B cell (primary cell): Measurements from ENCODE around the gene VSIG10L2. TPM values are rescaled to one million over a fixed set of nuclear protein-coding genes. Genes with fewer than 3 reads are reported as not detected.

ENCODE experiments used
- ATAC-seq: fragments of 200-7000 bp; cut with Tn5 transposase; one replicate; pipeline ENCODE4 v1.10.0; 2021; ENCODE audit warnings: low read depth, mild to moderate bottlenecking, moderate number of reproducible peaks, moderate library complexity
- CTCF ChIA-PET: fragments of 350-600 bp; sonication (Branson Sonifier 250); formaldehyde crosslinking; loops from one replicate; lab custom pipeline; 2021; ENCODE audit warnings: antibody characterized with exemption, inconsistent platforms; lab: Charles Lee
- POLR2A ChIA-PET: fragments of 350-600 bp; sonication (Branson Sonifier 250); formaldehyde crosslinking; loops from one replicate; lab custom pipeline; 2021; ENCODE audit warnings: antibody characterized with exemption; lab: Charles Lee
- DNase-seq: peaks from one replicate; pipeline ENCODE4 v3.0.0; 2013
- H2AFZ ChIP-seq: 2 replicates; pipeline ENCODE4 v1.6.1; 2012; ENCODE audit warnings: mild to moderate bottlenecking, low read depth, low read length; ENCODE audit not compliant: insufficient read depth, poor library complexity, severe bottlenecking
- H3K27ac ChIP-seq, 2 donors: 1 replicate in 1 of 2; 2 replicates in 1 of 2; pipeline ENCODE4 v1.5.1; 2012 to 2013; ENCODE audit warnings: low read length in 2 of 2, mild to moderate bottlenecking in 2 of 2, moderate library complexity in 1 of 2
- H3K27me3 ChIP-seq, 4 experiments: fragments of 200-600 bp in 1 of 4; sonication (generic) in 1 of 4; replicated peaks in 1 of 4; 1 replicate in 2 of 4; 2 replicates in 2 of 4; pipeline versions ENCODE4 v1.6.1 to v1.7.0; 2013 to 2016; ENCODE audit warnings: low read length in 3 of 4, mild to moderate bottlenecking in 2 of 4, mixed read lengths in 1 of 4, moderate library complexity in 1 of 4; ENCODE audit not compliant: insufficient read depth in 4 of 4, control insufficient read depth in 3 of 4; ENCODE audit errors: control extremely low read depth in 1 of 4
- H3K36me3 ChIP-seq, 2 experiments: replicated peaks in 1 of 2; 1 replicate in 1 of 2; 2 replicates in 1 of 2; pipeline versions ENCODE4 v1.6.1 to v1.7.1; 2013; ENCODE audit warnings: low read length in 1 of 2; ENCODE audit not compliant: insufficient read depth in 2 of 2, control insufficient read depth in 1 of 2; ENCODE audit errors: control extremely low read depth in 1 of 2, extremely low read depth in 1 of 2
- H3K4me1 ChIP-seq, 2 donors: fragments of 200-600 bp in 1 of 2; sonication (generic) in 1 of 2; 1 replicate in 1 of 2; 2 replicates in 1 of 2; pipeline versions ENCODE4 v1.5.1 to v1.6.1; 2013 to 2017; ENCODE audit warnings: low read length in 2 of 2; ENCODE audit not compliant: control insufficient read depth in 2 of 2, insufficient read depth in 2 of 2
- H3K4me2 ChIP-seq: replicated peaks from 2 replicates; pipeline ENCODE3; 2012; ENCODE audit warnings: mild to moderate bottlenecking, low read depth, low read length; ENCODE audit not compliant: poor library complexity, severe bottlenecking
- H3K4me3 ChIP-seq, 5 experiments: fragments of 200-600 bp in 1 of 5; sonication (generic) in 1 of 5; 1 replicate in 3 of 5; 2 replicates in 2 of 5; pipeline versions ENCODE4 v1.5.1 to v1.7.0; 2011 to 2016; ENCODE audit warnings: low read length in 4 of 5, mild to moderate bottlenecking in 4 of 5, low read depth in 2 of 5, control low read depth in 1 of 5, moderate library complexity in 1 of 5; ENCODE audit not compliant: insufficient read depth in 1 of 5; ENCODE audit errors: control extremely low read depth in 1 of 5, extremely low read depth in 1 of 5
- H3K79me2 ChIP-seq: fragments of 200-600 bp; sonication (generic); one replicate; pipeline ENCODE4 v1.6.0; 2016; ENCODE audit warnings: low read length; ENCODE audit not compliant: control insufficient read depth, insufficient read depth
- H3K9ac ChIP-seq: fragments of 200-600 bp; sonication (generic); 2 replicates; pipeline ENCODE4 v1.6.1; 2017; ENCODE audit warnings: mild to moderate bottlenecking, low read length, moderate library complexity
- H3K9me3 ChIP-seq, 3 donors: one replicate each; pipeline versions ENCODE4 v1.6.1 to v1.7.1; 2013; ENCODE audit warnings: low read length in 2 of 3; ENCODE audit not compliant: control insufficient read depth in 2 of 3, insufficient read depth in 1 of 3; ENCODE audit errors: control extremely low read depth in 1 of 3
- H4K20me1 ChIP-seq: 2 replicates; pipeline ENCODE4 v1.6.0; 2012; ENCODE audit warnings: mild to moderate bottlenecking, low read length; ENCODE audit not compliant: insufficient read depth, control insufficient read depth, poor library complexity, severe bottlenecking
- H3K27ac Mint-ChIP-seq: one replicate; pipeline ENCODE4 v1.8.0; 2021; ENCODE audit warnings: mixed read lengths
- H3K27me3 Mint-ChIP-seq: one replicate; pipeline ENCODE4 v1.8.0; 2021; ENCODE audit warnings: mixed read lengths
- H3K4me1 Mint-ChIP-seq: one replicate; pipeline ENCODE4 v1.8.0; 2021; ENCODE audit warnings: mixed read lengths
- H3K4me3 Mint-ChIP-seq: one replicate; pipeline ENCODE4 v1.8.0; 2021; ENCODE audit warnings: mixed read lengths
- H3K9me3 Mint-ChIP-seq: one replicate; pipeline ENCODE4 v1.8.0; 2022; ENCODE audit warnings: mixed read lengths; ENCODE audit not compliant: insufficient read depth
- CTCF ChIP-seq: fragments of 200-600 bp; IDR thresholded peaks from one replicate; pipeline ENCODE4 v1.8.0; 2022; ENCODE audit warnings: antibody characterized with exemption, mild to moderate bottlenecking
- EZH2 ChIP-seq: IDR thresholded peaks from 2 replicates; pipeline ENCODE4 v1.6.1; 2012; ENCODE audit warnings: borderline replicate concordance, low read depth, mild to moderate bottlenecking, moderate library complexity, low read length; ENCODE audit not compliant: insufficient read depth, poor library complexity, severe bottlenecking
- WGBS: methylation state at CpG from one replicate; pipeline ENCODE4 v1.1.5; 2013; ENCODE audit warnings: missing lambda C conversion rate; ENCODE audit not compliant: insufficient coverage; 5-methylcytosine and 5-hydroxymethylcytosine counted together
- intact Hi-C: fragments of 100-400 bp; cut with micrococcal nuclease; formaldehyde crosslinking; loops from one replicate; pipeline ENCODE4 v1.10.0; 2022
- polyA plus RNA-seq: library from polyadenylated mRNA; depleted of rRNA; stranded (reverse); fragments of >200 nt; gene quantifications from 2 replicates; pipeline ENCODE4 v1.2.3, GENCODE V29; 2012
- total RNA-seq, 2 donors: library from RNA; stranded (reverse); fragments of 120-200 nt in 1 of 2; gene quantifications; 1 replicate in 1 of 2; 2 replicates in 1 of 2; pipeline versions ENCODE4 v1.2.3 to v1.2.4, GENCODE V29; 2013 to 2022

Gene VSIG10L2
- total and polyA plus RNA-seq, 2 donors (not counting 1 experiment from before 2014, with no cell fraction given), result not detected

DNA sequence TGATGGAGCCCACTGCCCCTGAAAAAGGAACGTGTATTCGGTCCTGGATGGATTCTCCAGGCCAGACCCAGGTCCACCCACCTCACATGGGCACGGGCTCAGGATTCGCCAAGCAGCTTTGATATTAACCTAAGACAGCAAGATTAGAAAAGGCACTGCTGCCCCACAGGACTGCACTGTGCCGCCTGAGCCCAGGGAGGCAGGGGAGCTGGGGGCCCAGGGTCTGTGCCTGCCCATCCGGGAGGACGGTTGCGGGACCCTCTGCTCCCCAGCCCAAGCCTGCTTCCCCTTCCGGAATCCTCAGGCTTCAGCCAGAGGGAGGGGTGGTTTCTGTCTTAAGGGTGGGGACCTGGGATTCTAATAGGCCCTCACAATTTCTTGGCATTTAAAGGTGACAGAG is 13.5 kb upstream of the VSIG10L2 start:
- Mint-ChIP-seq H3K27me3 (peaks cover 19% of the 10 kb centered on the region), H3K4me1 (no peaks in the 10 kb centered on the region), H3K9me3 (no peaks in the 10 kb centered on the region), H3K27ac (no peak overlapping the region), H3K4me3 (no peak overlapping the region)
- Histone ChIP-seq H2AFZ (no peak overlapping the region), H3K4me1 (no peaks in the 10 kb centered on the region), H3K79me2 (no peaks in the 10 kb centered on the region), H3K27ac (no peak overlapping the region), H3K36me3 (no peaks in the 10 kb centered on the region), H3K27me3 (peaks cover 0 to 3% (median 0%) of the 10 kb centered on the region in 4 experiments), H4K20me1 (no peaks in the 10 kb centered on the region), H3K9me3 (no peaks in the 10 kb centered on the region), H3K4me3 (no peak overlapping the region), H3K4me2 (no peak overlapping the region), H3K9ac (no peak overlapping the region)
- 93% methylated on average over 7 of the region's 9 CpGs for WGBS
- TF ChIP-seq CTCF, result no peak
- ATAC-seq, result no peak
- POLR2A ChIA-PET, result no interaction called here
- CTCF ChIA-PET, result no interaction called here
- intact Hi-C loops, result no loop called here
- DNase-seq, result no peak

- WGBS, result 66% methylated on average over 11 of the region's 12 CpGs
- Histone ChIP-seq H2AFZ (no peak overlapping the region), H3K4me1 (no peaks in the 10 kb centered on the region), H3K27ac (no peak overlapping the region), H3K4me2 (no peak overlapping the region), H3K9me3 (no peaks in the 10 kb centered on the region), H3K9ac (no peak overlapping the region), H3K79me2 (no peaks in the 10 kb centered on the region), H3K27me3 (peaks cover 0 to 3% (median 0%) of the 10 kb centered on the region in 4 experiments), H3K36me3 (no peaks in the 10 kb centered on the region), H3K4me3 (no peak overlapping the region), H4K20me1 (no peaks in the 10 kb centered on the region)
- intact Hi-C loops, result no loop called here
- ChIA-PET CTCF (no interaction called here), POLR2A (no interaction called here)
- Mint-ChIP-seq H3K9me3 (no peaks in the 10 kb centered on the region), H3K27ac (no peak overlapping the region), H3K4me1 (no peaks in the 10 kb centered on the region), H3K27me3 (peaks cover 17% of the 10 kb centered on the region), H3K4me3 (no peak overlapping the region)
- ATAC-seq (no peak), DNase-seq (no peak)
- no peak for TF ChIP-seq EZH2
- no peak for TF ChIP-seq CTCF
These were observed 12.6 kb upstream of the VSIG10L2 start for GRCh38 chr11:125933030-125933813.
